Ascending aorta (tissue), 2 donors: ENCODE data around the gene ZNF764. TPM values are rescaled to one million over a fixed set of nuclear protein-coding genes. Genes with fewer than 3 reads are reported as not detected.
"Not testable (repeated sequence)": the region's sequence is repeated elsewhere in the genome, so short reads cannot be mapped to it uniquely, and the experiment has no call there.

Source experiments
- DNase-seq, 2 donors: peaks; one replicate each; pipeline ENCODE4 v3.0.0-alpha.2; 2019; ENCODE audit warnings: low spot score in 2 of 2
- H3K27ac ChIP-seq, 2 donors: fragments of 200-600 bp; sonication (generic); one replicate each; pipeline ENCODE4 v1.5.1; 2016 to 2017; ENCODE audit warnings: mild to moderate bottlenecking in 1 of 2
- H3K27me3 ChIP-seq: fragments of 200-600 bp; sonication (generic); one replicate; pipeline ENCODE4 v1.5.1; 2017
- H3K36me3 ChIP-seq, 2 donors: fragments of 200-600 bp; sonication (generic); one replicate each; pipeline ENCODE4 v1.5.1; 2016
- H3K4me1 ChIP-seq, 2 donors: fragments of 200-600 bp; sonication (generic); one replicate each; pipeline ENCODE4 v1.5.1; 2016 to 2017; ENCODE audit warnings: mild to moderate bottlenecking in 1 of 2
- H3K4me3 ChIP-seq, 2 donors: fragments of 200-600 bp; sonication (generic); one replicate each; pipeline ENCODE4 v1.5.1; 2016 to 2017; ENCODE audit warnings: mild to moderate bottlenecking in 1 of 2
- H3K9me3 ChIP-seq, 2 donors: fragments of 200-600 bp; sonication (generic); one replicate each; pipeline ENCODE4 v1.5.1; 2016
- CTCF ChIP-seq, 3 experiments: fragments of 200-600 bp in 2 of 3; fragments of 450-650 bp in 1 of 3; sonication (generic) in 2 of 3; IDR thresholded peaks; one replicate each; pipeline ENCODE4 v1.5.1; 2016 to 2019; ENCODE audit warnings: antibody characterized with exemption in 3 of 3, mild to moderate bottlenecking in 1 of 3, moderate library complexity in 1 of 3
- intact Hi-C: fragments of 100-400 bp; cut with DNase I; formaldehyde crosslinking; loops from one replicate; pipeline ENCODE4 v1.15.1; 2023
- total RNA-seq: library from RNA; depleted of rRNA; stranded (reverse); fragments of >200 nt; gene quantifications from one replicate; pipeline ENCODE4 v1.1.0, GENCODE V29; 2016

Gene ZNF764
- total RNA-seq, 1 donor from 2014 or later: 10.9 TPM

DNA sequence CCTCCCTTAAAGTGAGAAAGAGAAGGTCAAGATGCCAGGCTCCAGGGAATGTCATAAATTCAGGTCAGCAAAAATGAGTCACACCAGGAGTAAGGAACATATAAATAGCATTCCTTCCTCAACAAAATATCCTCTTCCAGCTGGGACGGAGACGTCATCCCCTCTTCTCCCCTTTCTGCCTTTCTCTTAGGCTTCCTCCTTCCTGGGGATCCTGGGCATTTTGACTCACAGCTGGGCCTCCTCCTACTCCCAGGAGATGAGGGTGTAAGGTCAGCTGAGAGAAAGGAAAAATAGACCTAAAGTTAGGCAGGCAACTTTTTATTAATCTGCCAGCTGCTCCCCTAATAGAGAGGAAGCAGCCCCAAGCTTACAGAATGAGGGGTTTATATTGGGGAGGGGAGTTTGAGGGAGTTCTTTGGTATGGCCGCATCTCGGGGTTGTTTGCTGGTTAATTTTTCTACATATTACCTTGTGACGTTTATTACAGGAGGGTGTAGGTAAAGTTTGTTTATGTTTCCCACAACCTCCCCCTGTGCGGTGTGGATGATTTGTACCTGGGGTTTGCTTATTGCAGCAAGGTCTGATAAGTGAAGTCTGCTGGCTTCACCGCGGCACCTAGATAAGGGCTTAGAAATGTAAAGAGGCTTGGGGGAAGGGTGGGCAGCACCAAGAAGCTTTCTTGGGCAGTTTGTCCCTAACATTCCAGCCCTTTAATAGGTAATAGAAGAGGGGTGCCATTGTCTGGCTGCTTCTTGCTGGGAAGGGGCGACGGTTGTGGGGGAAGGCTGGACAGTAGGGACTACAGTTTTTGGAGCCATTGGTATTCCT, 16.5 kb downstream of the ZNF764 start:
- intact Hi-C loops: no loop called here
- H3K27ac ChIP-seq: no peak overlapping the region
- no peak overlapping the region for H3K4me3 ChIP-seq
- no peaks in the 10 kb centered on the region for H3K4me1 ChIP-seq
- TF ChIP-seq CTCF (IDR thresholded peaks at IDR 0.05): no peak
- H3K9me3 ChIP-seq: no peaks in the 10 kb centered on the region
- no peaks in the 10 kb centered on the region for H3K36me3 ChIP-seq
- no peaks in the 10 kb centered on the region for H3K27me3 ChIP-seq
- DNase-seq: no peak

DNA sequence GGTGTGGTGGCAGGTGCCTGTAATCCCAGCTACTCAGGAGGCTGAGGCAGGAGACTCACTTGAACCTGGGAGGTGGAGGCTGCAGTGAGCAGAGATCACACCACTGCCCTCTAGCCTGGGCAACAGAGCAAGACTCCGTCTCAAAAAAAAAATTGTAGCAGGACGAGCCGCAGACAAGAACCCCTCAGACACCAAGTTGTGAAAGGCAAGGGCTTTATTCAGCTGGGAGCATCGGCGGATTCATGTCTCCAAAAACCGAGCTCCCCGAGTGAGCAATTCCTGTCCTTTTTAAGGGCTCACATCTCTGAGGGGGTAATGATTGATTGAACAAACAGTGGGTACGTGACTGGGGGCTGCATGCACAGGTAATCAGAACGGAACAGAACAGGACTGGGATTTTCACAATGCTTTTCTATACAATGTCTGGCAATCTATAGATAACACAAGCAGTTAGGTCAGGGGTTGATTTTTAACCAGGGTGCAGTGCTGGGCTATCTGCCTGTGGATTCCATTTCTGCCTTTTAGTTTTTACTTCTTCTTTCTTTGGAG, 17.2 kb downstream of the ZNF764 start:
- H3K4me3 ChIP-seq, H3K27ac ChIP-seq, H3K9me3 ChIP-seq, intact Hi-C loops, DNase-seq, H3K36me3 ChIP-seq, H3K27me3 ChIP-seq, H3K4me1 ChIP-seq: not testable (repeated sequence)

- H3K4me1 ChIP-seq, H3K27ac ChIP-seq, H3K9me3 ChIP-seq, intact Hi-C loops, H3K27me3 ChIP-seq, DNase-seq, H3K36me3 ChIP-seq, H3K4me3 ChIP-seq: not testable (repeated sequence)
Measured at GRCh38 chr16:30539986-30540526, 18.1 kb downstream of the ZNF764 start.

- intact Hi-C loops: no loop called here
- DNase-seq: no peak
- Histone ChIP-seq H3K4me3 (no peak overlapping the region), H3K36me3 (no peaks in the 10 kb centered on the region), H3K27ac (no peak overlapping the region), H3K27me3 (no peaks in the 10 kb centered on the region), H3K9me3 (no peaks in the 10 kb centered on the region), H3K4me1 (peaks cover 1 to 6% of the 10 kb centered on the region in 2 donors)
- TF ChIP-seq CTCF (IDR thresholded peaks at IDR 0.05): no peak
Measured at GRCh38 chr16:30539000-30539964, 18.9 kb downstream of the ZNF764 start.

- peaks cover 11 to 12% of the 10 kb centered on the region in 2 donors for H3K4me1 ChIP-seq
- H3K36me3 ChIP-seq: peaks cover 13 to 15% of the 10 kb centered on the region in 2 donors
- H3K9me3 ChIP-seq, H3K27me3 ChIP-seq, H3K4me3 ChIP-seq, intact Hi-C loops, DNase-seq: not testable (repeated sequence)
- peak overlapping the region in 1 of 2 donors; percentile 86 for H3K27ac ChIP-seq
Measured at GRCh38 chr16:30536391-30537024, 21.7 kb downstream of the ZNF764 start.

DNA sequence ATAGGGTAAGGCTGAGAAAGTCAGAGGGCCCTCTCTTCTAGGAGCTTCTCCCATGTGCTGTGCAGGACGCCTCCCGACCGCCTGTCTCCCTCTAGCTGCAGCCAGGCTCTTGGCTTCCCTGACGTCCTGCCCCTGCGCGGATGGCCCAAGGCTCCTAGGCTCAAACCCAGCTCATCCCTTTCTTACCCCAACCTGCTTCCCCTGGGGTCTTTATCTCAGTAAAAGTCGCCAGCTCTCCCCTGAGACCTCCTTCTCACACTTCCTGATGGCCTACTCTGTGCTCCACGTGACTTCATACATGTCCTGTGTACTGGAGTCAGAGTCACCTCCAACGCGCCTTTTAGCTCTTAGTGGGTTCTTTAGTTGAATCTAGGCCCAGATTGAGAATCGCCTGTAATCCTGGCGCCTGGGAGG, 22.4 kb downstream of the ZNF764 start:
- TF ChIP-seq CTCF (IDR thresholded peaks at IDR 0.05): peak; percentile 36 to 52 (median 43)
- DNase-seq: peak in 1 of 2 donors; percentile 75
- H3K27ac ChIP-seq: peak overlapping the region; percentile 86 to 96
- H3K4me1 ChIP-seq: peaks cover 11 to 12% of the 10 kb centered on the region in 2 donors
- H3K36me3 ChIP-seq: peaks cover 16 to 18% of the 10 kb centered on the region in 2 donors
- peak overlapping the region; percentile 69 to 93 for H3K4me3 ChIP-seq
- H3K9me3 ChIP-seq: no peaks in the 10 kb centered on the region
- no peaks in the 10 kb centered on the region for H3K27me3 ChIP-seq
- intact Hi-C loops: loop anchor here (1.0 to 2.0 kb wide), 5 partner anchors 35 to 123 kb away; partner anchors contain the start of genes DCTPP1, FBRS, SEPHS2 and ZNF688
